ENCODE data around the gene ENGASE. TPM values are rescaled to one million over a fixed set of nuclear protein-coding genes. Genes with fewer than 3 reads are reported as not detected.

Gene ENGASE
- total RNA-seq, 1 experiment from 2014 or later, result 58.0 TPM

DNA sequence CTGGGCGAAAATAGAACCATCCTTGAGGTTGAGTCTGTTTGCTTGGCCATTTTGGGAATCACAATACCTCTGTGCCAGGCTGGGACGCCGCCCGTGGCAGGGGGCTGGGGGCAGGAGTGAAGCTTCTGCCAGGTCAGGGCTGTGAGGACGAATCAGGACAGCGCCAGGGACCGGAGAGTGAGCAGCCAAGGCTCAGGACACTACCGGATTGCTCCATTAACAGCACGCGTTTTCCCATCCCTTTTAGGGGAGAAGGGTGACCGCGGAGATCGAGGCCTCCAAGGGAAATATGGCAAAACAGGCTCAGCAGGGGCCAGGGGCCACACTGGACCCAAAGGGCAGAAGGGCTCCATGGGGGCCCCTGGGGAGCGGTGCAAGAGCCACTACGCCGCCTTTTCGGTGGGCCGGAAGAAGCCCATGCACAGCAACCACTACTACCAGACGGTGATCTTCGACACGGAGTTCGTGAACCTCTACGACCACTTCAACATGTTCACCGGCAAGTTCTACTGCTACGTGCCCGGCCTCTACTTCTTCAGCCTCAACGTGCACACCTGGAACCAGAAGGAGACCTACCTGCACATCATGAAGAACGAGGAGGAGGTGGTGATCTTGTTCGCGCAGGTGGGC lies 27.2 kb upstream of the ENGASE start:
- Mint-ChIP-seq H3K36me3 (ENCODE audit: insufficient read depth, unreplicated experiment) (peaks cover 19% of the 10 kb centered on the region), H3K27me3 (ENCODE audit: unreplicated experiment) (peaks cover 91% of the 10 kb centered on the region), H3K4me3 (ENCODE audit: low read depth, unreplicated experiment) (no peak overlapping the region), H3K27ac (ENCODE audit: unreplicated experiment) (no peak overlapping the region), H3K4me1 (ENCODE audit: low read depth, unreplicated experiment) (peaks cover 27% of the 10 kb centered on the region), H3K9me3 (ENCODE audit: low read depth, unreplicated experiment) (peaks cover 4% of the 10 kb centered on the region)
- no peak for TF ChIP-seq CTCF (IDR thresholded peaks at IDR 0.05; ENCODE audit: unreplicated experiment)
- BruUV-seq (replicated peaks), result no TSS peak
- intact Hi-C loops (cut with micrococcal nuclease; ENCODE audit: unreplicated experiment), result no loop called here
- DNase-seq, result no peak
- CTCF ChIA-PET, result no interaction called here

DNA sequence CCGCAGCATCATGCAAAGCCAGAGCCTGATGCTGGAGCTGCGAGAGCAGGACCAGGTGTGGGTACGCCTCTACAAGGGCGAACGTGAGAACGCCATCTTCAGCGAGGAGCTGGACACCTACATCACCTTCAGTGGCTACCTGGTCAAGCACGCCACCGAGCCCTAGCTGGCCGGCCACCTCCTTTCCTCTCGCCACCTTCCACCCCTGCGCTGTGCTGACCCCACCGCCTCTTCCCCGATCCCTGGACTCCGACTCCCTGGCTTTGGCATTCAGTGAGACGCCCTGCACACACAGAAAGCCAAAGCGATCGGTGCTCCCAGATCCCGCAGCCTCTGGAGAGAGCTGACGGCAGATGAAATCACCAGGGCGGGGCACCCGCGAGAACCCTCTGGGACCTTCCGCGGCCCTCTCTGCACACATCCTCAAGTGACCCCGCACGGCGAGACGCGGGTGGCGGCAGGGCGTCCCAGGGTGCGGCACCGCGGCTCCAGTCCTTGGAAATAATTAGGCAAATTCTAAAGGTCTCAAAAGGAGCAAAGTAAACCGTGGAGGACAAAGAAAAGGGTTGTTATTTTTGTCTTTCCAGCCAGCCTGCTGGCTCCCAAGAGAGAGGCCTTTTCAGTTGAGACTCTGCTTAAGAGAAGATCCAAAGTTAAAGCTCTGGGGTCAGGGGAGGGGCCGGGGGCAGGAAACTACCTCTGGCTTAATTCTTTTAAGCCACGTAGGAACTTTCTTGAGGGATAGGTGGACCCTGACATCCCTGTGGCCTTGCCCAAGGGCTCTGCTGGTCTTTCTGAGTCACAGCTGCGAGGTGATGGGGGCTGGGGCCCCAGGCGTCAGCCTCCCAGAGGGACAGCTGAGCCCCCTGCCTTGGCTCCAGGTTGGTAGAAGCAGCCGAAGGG lies 26.4 kb upstream of the ENGASE start:
- Mint-ChIP-seq H3K9me3 (ENCODE audit: low read depth, unreplicated experiment) (peaks cover 2% of the 10 kb centered on the region), H3K36me3 (ENCODE audit: insufficient read depth, unreplicated experiment) (peaks cover 13% of the 10 kb centered on the region), H3K4me1 (ENCODE audit: low read depth, unreplicated experiment) (peaks cover 21% of the 10 kb centered on the region), H3K27ac (ENCODE audit: unreplicated experiment) (no peak overlapping the region), H3K4me3 (ENCODE audit: low read depth, unreplicated experiment) (no peak overlapping the region), H3K27me3 (ENCODE audit: unreplicated experiment) (peaks cover 91% of the 10 kb centered on the region)
- no peak for DNase-seq
- CTCF ChIA-PET, result no interaction called here
- BruUV-seq (replicated peaks), result no TSS peak
- intact Hi-C loops (cut with micrococcal nuclease; ENCODE audit: unreplicated experiment), result no loop called here
- TF ChIP-seq CTCF (IDR thresholded peaks at IDR 0.05; ENCODE audit: unreplicated experiment), result no peak

DNA sequence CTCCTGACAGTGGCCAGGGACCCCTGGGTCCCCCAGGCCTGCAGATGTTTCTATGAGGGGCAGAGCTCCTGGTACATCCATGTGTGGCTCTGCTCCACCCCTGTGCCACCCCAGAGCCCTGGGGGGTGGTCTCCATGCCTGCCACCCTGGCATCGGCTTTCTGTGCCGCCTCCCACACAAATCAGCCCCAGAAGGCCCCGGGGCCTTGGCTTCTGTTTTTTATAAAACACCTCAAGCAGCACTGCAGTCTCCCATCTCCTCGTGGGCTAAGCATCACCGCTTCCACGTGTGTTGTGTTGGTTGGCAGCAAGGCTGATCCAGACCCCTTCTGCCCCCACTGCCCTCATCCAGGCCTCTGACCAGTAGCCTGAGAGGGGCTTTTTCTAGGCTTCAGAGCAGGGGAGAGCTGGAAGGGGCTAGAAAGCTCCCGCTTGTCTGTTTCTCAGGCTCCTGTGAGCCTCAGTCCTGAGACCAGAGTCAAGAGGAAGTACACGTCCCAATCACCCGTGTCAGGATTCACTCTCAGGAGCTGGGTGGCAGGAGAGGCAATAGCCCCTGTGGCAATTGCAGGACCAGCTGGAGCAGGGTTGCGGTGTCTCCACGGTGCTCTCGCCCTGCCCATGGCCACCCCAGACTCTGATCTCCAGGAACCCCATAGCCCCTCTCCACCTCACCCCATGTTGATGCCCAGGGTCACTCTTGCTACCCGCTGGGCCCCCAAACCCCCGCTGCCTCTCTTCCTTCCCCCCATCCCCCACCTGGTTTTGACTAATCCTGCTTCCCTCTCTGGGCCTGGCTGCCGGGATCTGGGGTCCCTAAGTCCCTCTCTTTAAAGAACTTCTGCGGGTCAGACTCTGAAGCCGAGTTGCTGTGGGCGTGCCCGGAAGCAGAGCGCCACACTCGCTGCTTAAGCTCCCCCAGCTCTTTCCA lies 25.5 kb upstream of the ENGASE start:
- CTCF ChIA-PET, result interaction anchor here (0.9 kb wide), 1 partner anchor 22 kb away, joined by 3 read pairs; no protein-coding TSS in a partner anchor
- peaks cover 91% of the 10 kb centered on the region for H3K27me3 Mint-ChIP-seq (ENCODE audit: unreplicated experiment)
- H3K27ac Mint-ChIP-seq (ENCODE audit: unreplicated experiment), result no peak overlapping the region
- intact Hi-C loops (cut with micrococcal nuclease; ENCODE audit: unreplicated experiment), result no loop called here
- no peaks in the 10 kb centered on the region for H3K9me3 Mint-ChIP-seq (ENCODE audit: low read depth, unreplicated experiment)
- BruUV-seq (replicated peaks), result no TSS peak
- H3K4me1 Mint-ChIP-seq (ENCODE audit: low read depth, unreplicated experiment), result peaks cover 16% of the 10 kb centered on the region
- peaks cover 8% of the 10 kb centered on the region for H3K36me3 Mint-ChIP-seq (ENCODE audit: insufficient read depth, unreplicated experiment)
- no peak overlapping the region for H3K4me3 Mint-ChIP-seq (ENCODE audit: low read depth, unreplicated experiment)
- no peak for DNase-seq
- no peak for TF ChIP-seq CTCF (IDR thresholded peaks at IDR 0.05; ENCODE audit: unreplicated experiment)

DNA sequence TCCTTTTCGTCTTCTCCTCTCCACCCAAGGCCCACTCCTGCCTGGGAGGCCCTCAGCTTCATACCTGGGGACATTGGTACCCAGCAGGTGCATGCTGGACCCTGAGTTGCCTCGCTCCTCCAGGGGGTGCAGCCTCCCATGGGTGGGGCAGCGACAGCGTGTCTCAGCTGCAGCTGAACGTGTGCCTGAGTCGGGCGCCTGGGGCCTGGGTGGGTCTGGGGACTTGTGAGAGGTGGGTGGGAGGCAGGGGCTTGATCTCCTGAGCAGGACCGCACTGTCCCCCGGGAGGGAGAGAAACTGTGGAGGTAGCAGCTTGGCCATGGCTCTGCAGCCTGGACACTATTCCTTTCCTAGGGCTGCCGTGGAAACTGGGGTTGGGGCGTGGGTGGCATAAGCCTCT lies 24.8 kb upstream of the ENGASE start:
- no peak for DNase-seq
- no peak for TF ChIP-seq CTCF (IDR thresholded peaks at IDR 0.05; ENCODE audit: unreplicated experiment)
- H3K4me3 Mint-ChIP-seq (ENCODE audit: low read depth, unreplicated experiment), result no peak overlapping the region
- BruUV-seq (replicated peaks), result no TSS peak
- peaks cover 91% of the 10 kb centered on the region for H3K27me3 Mint-ChIP-seq (ENCODE audit: unreplicated experiment)
- peaks cover 7% of the 10 kb centered on the region for H3K36me3 Mint-ChIP-seq (ENCODE audit: insufficient read depth, unreplicated experiment)
- H3K9me3 Mint-ChIP-seq (ENCODE audit: low read depth, unreplicated experiment), result no peaks in the 10 kb centered on the region
- H3K4me1 Mint-ChIP-seq (ENCODE audit: low read depth, unreplicated experiment), result peaks cover 13% of the 10 kb centered on the region
- intact Hi-C loops (cut with micrococcal nuclease; ENCODE audit: unreplicated experiment), result no loop called here
- CTCF ChIA-PET, result interaction anchor here (0.9 kb wide), 1 partner anchor 23 kb away, joined by 3 read pairs; no protein-coding TSS in a partner anchor
- no peak overlapping the region for H3K27ac Mint-ChIP-seq (ENCODE audit: unreplicated experiment)
